Limb (tissue), 2 donors: ENCODE measurements around the gene LYPD1.
"Not testable (repeated sequence)": the region's sequence is repeated elsewhere in the genome, so short reads cannot be mapped to it uniquely, and the experiment has no call there.

Experiments used
- DNase-seq, 2 donors: peaks; one replicate each; pipeline ENCODE4 v3.0.0-alpha.2; 2016; ENCODE audit errors: extremely low spot score in 2 of 2

LYPD1 gene, protein sequence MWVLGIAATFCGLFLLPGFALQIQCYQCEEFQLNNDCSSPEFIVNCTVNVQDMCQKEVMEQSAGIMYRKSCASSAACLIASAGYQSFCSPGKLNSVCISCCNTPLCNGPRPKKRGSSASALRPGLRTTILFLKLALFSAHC

DNA sequence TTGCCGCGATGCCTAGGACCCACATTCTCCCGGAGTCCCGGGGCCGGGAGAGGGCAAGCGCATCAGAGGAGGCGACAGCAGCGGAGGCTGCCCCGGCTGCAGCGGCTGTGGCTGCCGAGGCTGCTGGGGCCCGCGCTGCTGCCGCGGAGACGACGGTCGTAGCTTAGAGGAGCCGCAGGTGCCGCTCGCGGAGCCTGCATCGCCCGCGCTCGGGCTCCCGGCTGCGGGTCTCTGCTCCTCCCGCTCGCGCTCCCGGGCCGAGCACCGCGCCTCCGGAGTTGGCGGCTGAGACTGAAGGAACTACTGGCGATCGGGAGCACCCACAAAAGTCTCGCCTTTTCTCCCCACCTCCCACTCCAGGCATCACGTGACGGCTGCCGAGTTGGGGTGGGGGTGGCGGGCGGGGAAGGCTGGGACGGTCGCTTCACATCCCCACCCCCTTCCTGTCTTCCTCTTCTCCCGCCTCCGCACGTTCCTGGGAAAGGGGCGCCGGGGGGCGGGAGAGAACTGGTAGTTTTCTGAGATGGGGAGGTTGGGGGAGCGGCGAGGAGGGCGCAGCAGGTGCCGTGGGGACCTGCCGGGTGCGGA lies at the start of gene LYPD1:
Gene LYPD1, minus strand, starts transcription at position 298 of the 588 bp plus-strand sequence. Its CDS starts 273 bp downstream, at position 25.
- DNase-seq = no peak

GRCh38 chr2:132719480-132719879 lies 49.5 kb upstream of the LYPD1 start:
- no peak for DNase-seq

DNA sequence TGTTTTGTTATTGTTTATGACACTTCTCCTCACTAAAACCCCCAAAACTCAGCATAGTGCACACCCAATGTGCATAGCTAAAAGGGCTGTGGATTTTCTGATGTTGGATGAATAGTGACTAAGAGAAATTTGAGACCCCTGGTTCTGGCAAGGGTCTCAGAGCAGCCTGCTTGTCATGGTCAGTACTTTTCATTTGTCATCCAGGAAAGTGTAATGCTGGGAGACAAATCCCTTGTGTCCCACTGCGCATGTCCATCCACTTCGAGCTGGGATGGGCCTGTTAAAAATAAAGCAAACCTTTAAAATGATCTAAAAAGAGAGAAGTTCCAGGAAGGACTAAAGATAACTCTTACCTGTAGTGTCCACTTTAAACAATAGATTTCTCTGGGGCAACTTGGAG lies 46.9 kb upstream of the LYPD1 start:
- DNase-seq = no peak

GRCh38 chr2:132715386-132716351 lies 45.7 kb upstream of the LYPD1 start:
- DNase-seq = no peak

DNA sequence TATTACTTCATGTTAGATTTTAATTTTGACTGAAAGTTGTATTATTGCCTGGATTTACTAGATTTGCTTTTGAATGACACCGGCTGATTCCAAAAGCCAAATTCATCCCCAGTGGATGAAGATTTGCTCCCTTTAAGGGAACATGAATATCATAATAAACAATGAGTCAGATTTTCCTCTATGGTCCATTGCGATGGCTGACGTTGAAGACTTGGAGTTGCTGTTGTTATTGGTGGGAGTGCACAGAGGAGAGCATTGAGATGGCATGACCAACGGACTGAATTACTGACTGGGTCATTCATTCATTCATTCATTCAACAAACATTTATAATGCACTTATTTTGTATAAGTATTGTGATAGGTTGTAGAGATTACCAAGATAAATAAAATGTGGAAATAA lies 33.4 kb upstream of the LYPD1 start:
- DNase-seq = no peak

GRCh38 chr2:132701810-132702209 lies 31.8 kb upstream of the LYPD1 start:
- no peak for DNase-seq

GRCh38 chr2:132699802-132700201 lies 29.8 kb upstream of the LYPD1 start:
- not testable (repeated sequence) for DNase-seq

- not testable (repeated sequence) for DNase-seq
Observed at GRCh38 chr2:132698347-132698746, 28.3 kb upstream of the LYPD1 start.

GRCh38 chr2:132697556-132698205 lies 27.7 kb upstream of the LYPD1 start:
- peak in 1 of 2 donors; percentile 54 for DNase-seq

GRCh38 chr2:132692816-132693215 lies 22.8 kb upstream of the LYPD1 start:
- no peak for DNase-seq

DNA sequence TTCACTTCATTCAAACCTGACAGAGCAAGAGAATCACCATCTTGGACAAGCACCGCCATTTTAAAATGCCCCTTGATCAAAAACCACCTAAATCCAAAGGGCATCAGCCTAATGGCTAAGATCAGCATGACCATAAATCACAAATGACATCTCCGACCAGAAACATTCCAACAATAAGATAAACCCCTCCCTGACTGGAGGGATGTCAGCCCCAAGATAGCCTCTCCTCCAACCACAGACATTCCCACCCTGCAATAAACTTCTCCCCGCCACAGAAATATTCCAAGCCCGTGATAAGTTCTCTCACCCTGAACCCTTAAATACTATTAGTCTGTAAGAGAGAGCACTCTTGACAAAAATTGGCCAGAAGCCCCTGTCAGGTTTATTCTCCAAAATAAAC lies 21.6 kb upstream of the LYPD1 start:
- no peak for DNase-seq

GRCh38 chr2:132690664-132691303 lies 20.8 kb upstream of the LYPD1 start:
- DNase-seq = no peak

- no peak for DNase-seq
Observed at GRCh38 chr2:132681766-132682165, 11.8 kb upstream of the LYPD1 start.

DNA sequence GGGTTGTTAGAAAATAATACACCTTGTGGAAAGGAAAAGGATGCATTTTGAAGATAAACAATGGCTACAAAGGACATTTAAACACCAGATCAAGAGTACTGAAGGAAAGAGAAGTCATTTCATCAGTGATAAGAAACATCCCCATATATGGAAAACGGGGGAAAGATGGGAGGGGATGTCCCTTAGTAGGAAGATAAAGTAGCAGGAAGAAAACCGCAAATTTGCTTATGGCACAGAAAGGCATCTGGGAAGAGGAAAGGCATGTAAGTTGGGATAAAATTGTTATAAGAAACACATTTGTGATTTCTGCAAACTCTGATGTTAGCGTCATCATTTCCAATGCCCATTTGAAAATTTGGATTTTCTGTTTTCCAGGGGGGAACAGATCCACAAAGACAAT lies 10.5 kb upstream of the LYPD1 start:
- no peak for DNase-seq

- no peak for DNase-seq
Observed at GRCh38 chr2:132678483-132678882, 8.5 kb upstream of the LYPD1 start.

- no peak for DNase-seq
Observed at GRCh38 chr2:132677661-132678060, 7.7 kb upstream of the LYPD1 start.

DNA sequence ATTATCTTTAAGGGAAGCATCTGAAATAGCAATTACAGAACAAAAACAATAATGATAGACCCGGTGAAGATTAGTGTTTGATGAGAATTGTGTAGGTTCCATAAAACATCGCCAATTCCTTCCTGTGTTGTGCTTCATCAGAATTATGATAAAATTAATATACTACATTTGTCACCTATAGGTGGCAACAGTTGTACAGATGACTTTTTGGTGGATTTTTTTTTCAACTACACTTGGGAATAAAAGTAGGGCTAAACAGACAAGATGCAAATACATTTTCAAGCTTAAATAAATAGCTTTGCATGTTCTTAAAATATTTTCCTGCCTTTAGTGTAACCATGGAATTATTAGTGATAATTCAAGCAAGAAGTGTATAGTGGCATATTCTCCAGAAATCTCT lies 7.0 kb upstream of the LYPD1 start:
- DNase-seq = no peak

DNA sequence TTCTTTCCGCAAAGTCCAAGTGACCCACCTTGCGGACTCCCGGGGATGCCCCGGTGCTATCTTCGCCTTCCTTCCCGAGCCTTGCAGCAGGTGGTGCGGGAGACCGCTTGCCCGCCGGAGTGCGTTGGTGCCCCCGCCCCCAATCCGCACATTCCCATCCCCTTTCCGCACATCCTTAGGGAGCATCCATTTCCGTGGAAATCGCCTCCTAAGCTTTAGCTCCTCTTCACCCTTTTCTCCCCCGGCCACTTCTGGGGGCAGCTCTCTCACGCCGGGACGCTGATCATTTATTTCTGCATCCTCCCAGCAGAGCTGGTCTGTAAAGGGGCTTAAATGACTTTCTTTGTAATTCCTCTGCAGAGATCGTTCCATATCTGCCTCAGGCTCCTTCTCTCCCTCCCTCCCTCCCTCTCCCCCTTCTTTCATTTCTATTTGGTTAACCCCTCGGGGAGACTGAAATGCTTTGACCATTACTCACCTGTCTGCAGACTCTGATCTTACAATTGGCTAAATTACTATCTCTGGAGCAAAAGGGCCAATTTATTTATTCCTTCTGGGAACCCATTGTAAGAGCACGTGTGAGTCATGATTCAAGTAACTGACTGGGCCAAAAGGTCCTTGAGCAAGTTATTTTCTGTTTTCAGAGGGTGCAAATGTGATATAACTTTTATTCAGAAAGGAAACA lies 1.3 kb upstream of the LYPD1 start:
- peak in 1 of 2 donors; percentile 46 for DNase-seq

DNA sequence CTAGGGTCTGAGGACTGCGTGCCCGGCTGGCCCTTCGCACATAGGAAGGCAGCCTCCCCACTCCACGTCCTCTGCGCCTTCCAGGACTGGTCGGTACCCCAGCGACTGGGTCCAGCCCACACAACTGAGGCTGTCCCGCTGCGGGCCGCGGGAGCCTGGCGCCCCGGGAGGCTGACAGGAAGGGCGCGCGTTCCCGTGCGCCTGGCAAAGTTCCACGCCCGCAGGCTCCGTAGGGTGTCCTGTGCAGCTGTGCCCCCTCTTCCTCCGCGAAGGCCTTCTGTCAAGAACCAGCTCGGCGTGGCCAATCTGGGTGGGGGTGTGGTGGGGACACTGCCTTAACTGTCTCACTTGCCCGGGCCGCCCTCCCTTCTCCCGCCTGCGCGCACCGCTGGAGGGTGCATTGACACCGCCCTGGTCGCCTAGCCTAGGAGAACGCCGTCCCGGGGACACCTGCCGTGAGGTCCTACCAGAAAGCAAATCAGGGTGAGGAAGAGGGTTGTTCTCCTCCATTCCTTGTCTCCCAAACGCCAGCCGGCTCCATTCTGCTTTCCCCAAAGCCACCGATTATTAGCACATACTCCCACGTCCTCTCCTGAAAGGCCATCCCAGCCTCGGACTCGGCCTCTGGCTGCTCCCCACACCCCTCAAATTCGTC lies 618 bp upstream of the LYPD1 start:
- peak in 1 of 2 donors; percentile 74 for DNase-seq
